Stimulated activated CD8-positive, alpha-beta memory T cell treated with anti-CD3 and anti-CD28 coated beads, Interleukin-15, amount 100 ng/mL, for 48 hours (primary cell): Measurements from ENCODE around the gene ZNF197.
"Not testable (repeated sequence)": the region's sequence is repeated elsewhere in the genome, so short reads cannot be mapped to it uniquely, and the experiment has no call there.

Experiments
- DNase-seq, 2 donors: peaks; one replicate each; pipeline ENCODE4 v3.0.0-alpha.2; 2020; ENCODE audit warnings: low read depth in 2 of 2

Gene ZNF197

GRCh38 chr3:44661189-44661588 lies 36.4 kb downstream of the ZNF197 start:
- no peak for DNase-seq

GRCh38 chr3:44665173-44665572 lies 40.3 kb downstream of the ZNF197 start:
- DNase-seq = no peak

DNA sequence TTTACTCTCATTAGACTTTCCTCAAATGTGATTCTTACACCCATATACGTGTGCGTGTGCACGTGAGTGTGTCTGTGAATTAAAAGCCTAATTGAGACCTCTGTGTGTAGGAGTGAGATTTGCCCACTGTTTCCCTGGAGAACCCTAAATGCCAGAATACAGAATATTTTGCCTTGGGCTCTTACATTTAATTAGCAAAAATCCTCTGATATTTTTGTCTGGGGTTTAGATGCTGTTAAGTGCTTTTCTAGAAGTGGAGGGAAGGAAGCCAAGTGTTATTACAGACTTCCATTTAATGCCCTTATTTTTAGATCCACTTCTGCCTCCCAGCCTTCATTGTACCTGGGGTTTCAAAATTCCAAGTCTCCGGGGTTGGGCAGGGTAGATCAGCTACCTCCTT lies 41.5 kb downstream of the ZNF197 start:
- no peak for DNase-seq

DNA sequence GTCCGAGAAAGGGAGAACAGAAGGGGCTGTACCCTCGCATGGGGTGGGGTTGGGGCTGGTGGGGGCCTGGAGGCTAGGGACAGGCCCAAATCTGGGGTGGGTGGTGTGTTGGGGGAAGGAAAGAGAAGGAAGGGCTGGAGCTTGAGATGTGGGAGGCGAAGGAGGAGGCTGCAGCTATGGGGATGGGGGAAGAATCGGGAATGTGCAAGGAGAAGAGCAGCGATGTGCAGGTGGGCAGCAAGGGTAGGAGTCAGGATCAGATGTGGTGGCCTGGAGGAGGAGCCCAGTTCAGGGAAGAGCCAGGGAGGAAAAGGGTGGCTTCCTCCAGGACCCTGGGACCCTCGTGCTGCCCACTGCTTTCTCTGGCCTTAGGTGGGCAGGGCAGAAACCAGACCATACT lies 44.9 kb downstream of the ZNF197 start:
- DNase-seq = no peak

DNA sequence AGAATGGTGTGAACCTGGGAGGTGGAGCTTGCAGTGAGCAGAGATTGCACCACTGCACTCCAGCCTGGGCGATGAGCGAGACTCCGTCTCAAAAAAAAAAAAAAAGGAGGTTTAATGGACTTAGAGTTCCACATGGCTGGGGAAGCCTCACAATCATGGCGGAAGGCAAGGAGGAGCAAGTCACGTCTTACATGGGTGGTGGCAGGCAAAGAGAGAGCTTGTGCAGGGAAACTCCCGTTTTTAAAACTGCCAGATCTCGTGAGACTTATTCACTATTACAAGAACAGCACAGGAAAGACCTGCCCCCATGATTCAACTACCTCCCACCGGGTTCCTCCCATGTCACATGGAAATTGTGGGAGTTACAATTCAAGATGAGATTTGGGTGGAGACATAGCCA lies 48.6 kb downstream of the ZNF197 start:
- DNase-seq = not testable (repeated sequence)

DNA sequence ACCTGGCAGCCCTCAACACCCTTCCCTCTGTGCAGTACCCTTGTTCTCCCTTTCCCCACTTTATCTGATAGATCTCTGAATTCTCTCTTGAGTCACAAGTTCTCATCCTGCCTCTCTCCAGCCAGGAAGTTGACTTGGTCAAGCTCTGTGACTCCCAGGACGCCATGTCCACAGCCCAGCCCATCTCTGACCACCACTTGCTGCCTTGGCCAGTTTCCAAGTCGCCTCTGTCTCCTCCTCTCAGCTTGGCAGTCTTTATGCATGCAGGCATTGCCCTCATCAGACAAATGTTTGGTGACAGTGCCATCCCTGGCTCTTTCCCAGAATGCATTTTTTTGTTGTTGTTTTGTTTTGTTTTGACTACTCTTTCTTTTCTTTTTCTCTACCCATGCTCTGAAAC lies 49.4 kb downstream of the ZNF197 start:
- no peak for DNase-seq

GRCh38 chr3:44678480-44679116 lies 53.8 kb downstream of the ZNF197 start:
- no peak for DNase-seq

DNA sequence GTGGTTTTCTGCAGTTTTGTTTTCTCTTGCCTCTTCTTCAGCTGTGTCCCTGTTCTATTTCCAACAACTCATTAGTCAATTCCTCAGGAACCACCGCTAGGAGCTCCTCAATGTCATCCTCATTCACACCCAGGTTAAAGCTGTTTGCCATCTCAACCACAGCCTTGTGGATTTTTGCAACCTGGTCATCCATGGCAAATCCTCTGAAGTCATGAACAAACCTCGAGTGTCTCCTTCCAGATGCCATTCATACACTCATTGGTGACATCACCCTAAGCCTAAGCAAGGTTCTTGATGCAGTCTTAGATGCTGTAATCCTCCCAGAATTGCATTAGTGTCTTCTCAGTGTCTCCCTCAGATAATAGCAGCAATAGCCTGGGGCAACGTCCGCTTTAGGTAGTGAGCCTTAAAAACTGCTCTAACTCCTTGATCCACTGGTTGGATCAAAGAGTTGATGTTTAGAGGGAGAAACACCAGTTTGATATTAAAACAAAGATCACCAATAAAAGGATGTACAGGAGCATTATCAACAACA lies 56.2 kb downstream of the ZNF197 start:
- no peak for DNase-seq

DNA sequence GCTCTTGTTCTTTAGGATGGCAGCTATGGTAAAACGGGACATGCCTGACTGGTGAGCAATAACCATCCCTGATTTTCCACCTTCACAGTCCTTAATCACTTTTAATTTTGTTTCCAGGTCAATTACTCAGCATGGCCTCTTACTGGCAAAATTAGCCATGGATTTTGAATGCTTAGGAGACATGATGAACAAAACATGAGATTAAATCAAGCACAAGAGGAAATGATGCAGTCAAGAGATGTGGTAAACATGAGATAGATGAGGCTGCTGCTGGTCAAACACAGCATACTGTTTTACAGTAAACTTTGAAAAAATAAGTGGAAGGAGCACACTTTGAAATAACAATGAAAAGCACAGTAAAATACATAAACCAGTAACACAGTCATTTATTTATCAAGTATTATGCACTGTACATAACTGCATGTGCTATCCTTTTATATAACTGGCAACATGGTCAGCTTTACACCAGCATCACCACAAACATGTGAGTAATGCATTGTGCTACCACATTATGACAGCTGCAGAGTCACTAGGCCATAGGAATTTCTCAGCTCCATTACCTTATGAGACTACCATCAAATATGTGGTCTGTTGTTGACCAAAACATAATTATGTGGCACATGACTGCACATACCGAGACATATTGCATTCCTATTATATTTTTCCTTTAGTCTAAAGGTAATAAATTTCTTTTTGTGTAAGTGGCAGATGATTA lies 57.5 kb downstream of the ZNF197 start:
- no peak for DNase-seq

- peak; percentile 43 to 60 for DNase-seq
Observed at GRCh38 chr3:44685128-44685800, 60.4 kb downstream of the ZNF197 start.

GRCh38 chr3:44687898-44688297 lies 63.1 kb downstream of the ZNF197 start:
- DNase-seq = no peak
